Karpas-422 (cell line): Measurements from ENCODE around the gene ACOT12. TPM values are rescaled to one million over a fixed set of nuclear protein-coding genes. Genes with fewer than 3 reads are reported as not detected.

Experiments
- DNase-seq: peaks from one replicate; pipeline ENCODE4 v3.0.0-alpha.2; 2015
- H2AFZ ChIP-seq: fragments of 200-600 bp; sonication (generic); 2 replicates; pipeline ENCODE4 v1.6.1; 2014; ENCODE audit warnings: antibody characterized with exemption, low read length, mixed read lengths
- H3K27ac ChIP-seq: fragments of 200-600 bp; sonication (generic); 2 replicates; pipeline ENCODE4 v1.5.1; 2014; ENCODE audit warnings: mild to moderate bottlenecking, low read length, moderate library complexity
- H3K27me3 ChIP-seq: fragments of 200-600 bp; sonication (generic); 2 replicates; pipeline ENCODE4 v1.6.1; 2014; ENCODE audit warnings: low read length, mixed read lengths
- H3K36me3 ChIP-seq: fragments of 200-600 bp; sonication (generic); 2 replicates; pipeline ENCODE4 v1.6.1; 2014; ENCODE audit warnings: low read length, mixed read lengths; ENCODE audit not compliant: insufficient read depth
- H3K4me1 ChIP-seq: fragments of 200-600 bp; sonication (generic); 2 replicates; pipeline ENCODE4 v1.6.1; 2014; ENCODE audit warnings: mild to moderate bottlenecking, low read length, mixed read lengths
- H3K4me2 ChIP-seq: fragments of 200-600 bp; sonication (generic); 2 replicates; pipeline ENCODE4 v1.6.1; 2014; ENCODE audit warnings: low read length, low read depth, mild to moderate bottlenecking; ENCODE audit not compliant: poor library complexity, severe bottlenecking
- H3K4me3 ChIP-seq: fragments of 200-600 bp; sonication (generic); 2 replicates; pipeline ENCODE4 v1.5.1; 2014; ENCODE audit warnings: mild to moderate bottlenecking, antibody characterized with exemption, low read length, mixed read lengths
- H3K79me2 ChIP-seq: fragments of 200-600 bp; sonication (generic); 2 replicates; pipeline ENCODE4 v1.6.1; 2014; ENCODE audit warnings: mild to moderate bottlenecking, low read length, mixed read lengths
- H3K9ac ChIP-seq: fragments of 200-600 bp; sonication (generic); 2 replicates; pipeline ENCODE4 v1.6.0; 2014; ENCODE audit warnings: low read length
- H3K9me2 ChIP-seq: fragments of 200-600 bp; sonication (generic), shearing (Covaris generic); replicated peaks from 2 replicates; pipeline ENCODE4 v1.6.0; 2014; ENCODE audit warnings: mild to moderate bottlenecking, low read length, moderate library complexity; ENCODE audit not compliant: insufficient read depth
- H3K9me3 ChIP-seq: fragments of 300-700, 200-600 bp; sonication (generic); 2 replicates; pipeline ENCODE4 v1.6.1; 2014; ENCODE audit warnings: low read length, mixed read lengths
- H4K20me1 ChIP-seq: fragments of 200-600 bp; sonication (generic); 2 replicates; pipeline ENCODE4 v1.6.1; 2014; ENCODE audit warnings: mild to moderate bottlenecking, antibody characterized with exemption, low read length, low read depth; ENCODE audit not compliant: insufficient read depth
- total RNA-seq: library from RNA; depleted of rRNA; stranded (reverse); fragments of >200 nt; shearing (Covaris generic); gene quantifications from 2 replicates; pipeline ENCODE4 v1.2.3, GENCODE V29; 2014; ENCODE audit warnings: low replicate concordance

The ACOT12 gene
- total RNA-seq, 1 experiment from 2014 or later = 0.26 TPM

DNA sequence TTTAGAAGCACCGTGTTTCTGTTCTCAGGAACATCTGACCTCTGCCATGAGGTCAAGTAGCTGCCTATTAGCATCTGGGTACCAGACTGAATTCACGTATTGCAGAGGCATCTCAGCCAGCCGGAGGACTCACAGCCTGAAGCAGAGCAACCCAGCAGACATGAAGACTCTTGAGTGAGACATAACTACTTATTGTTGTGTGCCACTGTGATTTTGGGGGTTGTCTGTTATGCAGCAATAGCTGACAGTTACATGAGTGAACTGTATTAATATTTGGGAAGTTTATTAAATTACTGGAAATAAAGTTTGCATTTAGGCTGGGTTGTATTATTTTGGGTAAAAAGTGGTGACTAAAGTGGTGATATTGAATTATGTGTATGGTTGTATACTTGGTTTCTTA, 1.3 kb upstream of the ACOT12 start:
- Histone ChIP-seq H3K9me3 (no peaks in the 10 kb centered on the region), H4K20me1 (no peaks in the 10 kb centered on the region), H2AFZ (no peak overlapping the region), H3K27me3 (no peaks in the 10 kb centered on the region), H3K79me2 (no peaks in the 10 kb centered on the region), H3K4me2 (no peak overlapping the region), H3K9me2 (no peaks in the 10 kb centered on the region), H3K9ac (no peak overlapping the region), H3K4me1 (no peaks in the 10 kb centered on the region), H3K36me3 (no peaks in the 10 kb centered on the region), H3K27ac (no peak overlapping the region), H3K4me3 (no peak overlapping the region)
- DNase-seq = no peak

- no peaks in the 10 kb centered on the region for H3K79me2 ChIP-seq
- H3K27ac ChIP-seq = no peak overlapping the region
- no peak overlapping the region for H3K4me2 ChIP-seq
- H3K36me3 ChIP-seq = no peaks in the 10 kb centered on the region
- H3K9me2 ChIP-seq = no peaks in the 10 kb centered on the region
- H3K4me3 ChIP-seq = no peak overlapping the region
- H3K9me3 ChIP-seq = no peaks in the 10 kb centered on the region
- DNase-seq = peak; percentile 31
- H4K20me1 ChIP-seq = no peaks in the 10 kb centered on the region
- no peak overlapping the region for H3K9ac ChIP-seq
- H2AFZ ChIP-seq = no peak overlapping the region
- no peaks in the 10 kb centered on the region for H3K27me3 ChIP-seq
- H3K4me1 ChIP-seq = no peaks in the 10 kb centered on the region
These were observed 528 bp downstream of the ACOT12 start for GRCh38 chr5:81393430-81393782.

- DNase-seq = peak; percentile 41
- no peak overlapping the region for H3K4me3 ChIP-seq
- no peaks in the 10 kb centered on the region for H3K9me2 ChIP-seq
- no peaks in the 10 kb centered on the region for H3K36me3 ChIP-seq
- H3K27me3 ChIP-seq = no peaks in the 10 kb centered on the region
- H2AFZ ChIP-seq = no peak overlapping the region
- no peak overlapping the region for H3K4me2 ChIP-seq
- no peak overlapping the region for H3K9ac ChIP-seq
- no peaks in the 10 kb centered on the region for H3K9me3 ChIP-seq
- no peak overlapping the region for H3K27ac ChIP-seq
- H3K4me1 ChIP-seq = no peaks in the 10 kb centered on the region
- H4K20me1 ChIP-seq = no peaks in the 10 kb centered on the region
- no peaks in the 10 kb centered on the region for H3K79me2 ChIP-seq
These were observed 4.9 kb downstream of the ACOT12 start for GRCh38 chr5:81389025-81389424.

DNA sequence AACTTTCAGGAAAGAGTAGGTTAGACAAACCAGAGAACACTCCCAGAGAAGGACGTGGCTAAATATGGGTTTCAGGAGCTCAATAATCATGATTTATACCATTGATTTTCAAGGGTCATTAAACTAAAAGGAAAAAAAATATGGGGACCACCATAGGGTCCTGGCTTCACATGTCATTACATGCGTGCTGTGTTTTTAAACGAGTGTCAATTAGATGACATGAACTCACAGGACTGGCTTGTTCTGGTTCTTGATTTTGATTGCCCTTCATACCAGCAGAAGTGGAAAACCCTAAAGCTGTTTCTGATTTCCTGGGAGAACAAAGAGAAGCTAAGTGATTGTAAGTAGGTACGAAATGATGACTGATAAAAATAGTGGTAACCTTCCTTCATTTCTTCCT, 5.8 kb downstream of the ACOT12 start:
- Histone ChIP-seq H3K9me2 (no peaks in the 10 kb centered on the region), H3K79me2 (no peaks in the 10 kb centered on the region), H3K27ac (no peak overlapping the region), H2AFZ (no peak overlapping the region), H3K9ac (no peak overlapping the region), H4K20me1 (no peaks in the 10 kb centered on the region), H3K36me3 (no peaks in the 10 kb centered on the region), H3K9me3 (no peaks in the 10 kb centered on the region), H3K27me3 (no peaks in the 10 kb centered on the region), H3K4me3 (no peak overlapping the region), H3K4me2 (no peak overlapping the region), H3K4me1 (no peaks in the 10 kb centered on the region)
- DNase-seq = peak; percentile 29

DNA sequence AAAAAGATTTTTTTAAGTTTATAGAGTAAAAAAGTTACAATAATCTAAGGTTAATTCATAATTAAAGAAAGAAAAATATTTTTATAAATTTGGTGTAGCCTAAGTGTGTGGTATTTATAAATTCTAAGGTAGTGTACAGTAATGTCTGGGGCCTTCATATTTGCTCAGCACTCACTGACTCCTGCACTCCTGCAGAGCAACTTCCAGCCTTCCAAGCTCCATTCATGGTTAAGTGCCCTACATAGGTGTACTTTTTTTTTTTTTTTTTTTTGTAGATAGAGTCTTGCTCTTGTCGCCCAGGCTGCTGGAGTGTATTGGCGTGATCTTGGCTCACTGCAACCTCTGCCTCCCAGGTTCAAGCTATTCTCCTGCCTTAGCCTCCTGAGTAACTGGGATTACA, 10.1 kb downstream of the ACOT12 start:
- no peaks in the 10 kb centered on the region for H3K79me2 ChIP-seq
- no peak overlapping the region for H3K4me2 ChIP-seq
- DNase-seq = no peak
- no peaks in the 10 kb centered on the region for H3K27me3 ChIP-seq
- H4K20me1 ChIP-seq = no peaks in the 10 kb centered on the region
- no peaks in the 10 kb centered on the region for H3K36me3 ChIP-seq
- no peaks in the 10 kb centered on the region for H3K4me1 ChIP-seq
- no peak overlapping the region for H3K27ac ChIP-seq
- no peak overlapping the region for H3K4me3 ChIP-seq
- H2AFZ ChIP-seq = no peak overlapping the region
- H3K9me2 ChIP-seq = no peaks in the 10 kb centered on the region
- H3K9me3 ChIP-seq = no peaks in the 10 kb centered on the region
- no peak overlapping the region for H3K9ac ChIP-seq

DNA sequence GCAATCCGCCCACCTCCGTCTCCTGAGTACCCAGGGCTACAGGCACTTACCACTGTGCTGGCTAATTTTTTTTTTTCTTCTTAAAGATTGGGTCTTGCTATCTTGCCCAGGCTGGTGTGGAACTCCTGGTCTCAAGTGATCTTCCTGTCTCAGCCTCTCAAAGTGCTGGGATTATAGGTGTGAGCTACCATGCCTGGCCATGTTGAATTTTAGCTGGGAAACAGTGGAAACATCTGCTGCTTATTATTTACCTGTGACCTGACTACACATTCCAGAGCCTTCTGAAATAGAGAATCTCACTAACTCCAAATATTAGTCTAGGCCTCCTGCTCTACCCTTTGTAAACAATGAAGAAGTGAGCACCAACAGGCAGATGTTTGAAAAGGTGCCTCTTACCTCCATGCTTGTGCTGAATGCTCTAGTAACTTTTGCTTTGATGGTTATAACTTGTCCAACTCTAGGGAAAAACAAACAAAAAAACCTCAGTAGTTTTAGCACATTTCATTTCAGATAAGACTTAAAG, 22.5 kb downstream of the ACOT12 start:
- no peak overlapping the region for H3K9ac ChIP-seq
- H3K36me3 ChIP-seq = no peaks in the 10 kb centered on the region
- H4K20me1 ChIP-seq = no peaks in the 10 kb centered on the region
- no peaks in the 10 kb centered on the region for H3K79me2 ChIP-seq
- H3K4me2 ChIP-seq = no peak overlapping the region
- DNase-seq = no peak
- no peak overlapping the region for H2AFZ ChIP-seq
- no peaks in the 10 kb centered on the region for H3K9me3 ChIP-seq
- no peaks in the 10 kb centered on the region for H3K27me3 ChIP-seq
- no peaks in the 10 kb centered on the region for H3K9me2 ChIP-seq
- H3K4me1 ChIP-seq = no peaks in the 10 kb centered on the region
- no peak overlapping the region for H3K27ac ChIP-seq
- H3K4me3 ChIP-seq = no peak overlapping the region

GRCh38 chr5:81370912-81371311, 23.0 kb downstream of the ACOT12 start:
- no peak for DNase-seq
- Histone ChIP-seq H4K20me1 (no peaks in the 10 kb centered on the region), H3K9me2 (no peaks in the 10 kb centered on the region), H3K27me3 (no peaks in the 10 kb centered on the region), H3K4me3 (no peak overlapping the region), H3K27ac (no peak overlapping the region), H3K4me1 (no peaks in the 10 kb centered on the region), H3K79me2 (no peaks in the 10 kb centered on the region), H2AFZ (no peak overlapping the region), H3K4me2 (no peak overlapping the region), H3K9ac (no peak overlapping the region), H3K36me3 (no peaks in the 10 kb centered on the region), H3K9me3 (no peaks in the 10 kb centered on the region)

DNA sequence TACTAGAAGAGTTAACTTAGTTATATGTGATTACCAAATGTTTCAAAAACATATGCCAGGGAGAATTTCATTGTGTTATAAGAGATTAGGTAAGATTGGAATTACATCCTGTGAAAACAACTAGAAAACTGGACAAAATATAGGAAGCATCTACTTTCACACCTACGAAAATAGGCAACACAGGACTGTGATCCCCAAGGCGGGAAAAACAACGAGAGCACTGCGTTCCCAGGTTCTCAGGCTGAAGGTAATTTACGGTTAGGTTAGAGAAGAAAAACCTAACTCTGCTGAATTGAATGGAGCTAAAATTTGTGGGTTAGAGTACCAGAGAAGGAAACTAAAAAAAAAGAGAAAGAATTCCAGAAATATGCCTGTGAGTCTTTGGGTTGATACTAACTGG, 28.4 kb downstream of the ACOT12 start:
- no peaks in the 10 kb centered on the region for H3K79me2 ChIP-seq
- no peak overlapping the region for H3K4me2 ChIP-seq
- DNase-seq = no peak
- no peak overlapping the region for H3K9ac ChIP-seq
- no peaks in the 10 kb centered on the region for H3K4me1 ChIP-seq
- no peaks in the 10 kb centered on the region for H3K27me3 ChIP-seq
- H2AFZ ChIP-seq = no peak overlapping the region
- H3K4me3 ChIP-seq = no peak overlapping the region
- no peaks in the 10 kb centered on the region for H3K36me3 ChIP-seq
- no peak overlapping the region for H3K27ac ChIP-seq
- H4K20me1 ChIP-seq = no peaks in the 10 kb centered on the region
- H3K9me2 ChIP-seq = no peaks in the 10 kb centered on the region
- H3K9me3 ChIP-seq = no peaks in the 10 kb centered on the region
